ENCODE data around the gene GNGT1. TPM values are rescaled to one million over a fixed set of nuclear protein-coding genes. Genes with fewer than 3 reads are reported as not detected.
"Not testable (repeated sequence)": the region's sequence is repeated elsewhere in the genome, so short reads cannot be mapped to it uniquely, and the experiment has no call there.

GNGT1 gene
- total RNA-seq, 2 experiments from 2014 or later, result not detected

- intact Hi-C loops (cut with DNase I, micrococcal nuclease); H3K27me3 Mint-ChIP-seq; ATAC-seq; H3K9me3 Mint-ChIP-seq (ENCODE audit: low read depth); DNase-seq; POLR2A ChIA-PET; H3K4me3 Mint-ChIP-seq; CTCF ChIA-PET; H3K4me1 Mint-ChIP-seq; H3K27ac Mint-ChIP-seq; H3K36me3 Mint-ChIP-seq (ENCODE audit: low read depth): not testable (repeated sequence)
Measured at GRCh38 chr7:93911242-93911641, 4.9 kb downstream of the GNGT1 start.

- ATAC-seq; POLR2A ChIA-PET; DNase-seq; H3K9me3 Mint-ChIP-seq (ENCODE audit: low read depth); H3K27ac Mint-ChIP-seq; intact Hi-C loops (cut with DNase I, micrococcal nuclease); H3K4me3 Mint-ChIP-seq; H3K4me1 Mint-ChIP-seq; H3K27me3 Mint-ChIP-seq; CTCF ChIA-PET; H3K36me3 Mint-ChIP-seq (ENCODE audit: low read depth): not testable (repeated sequence)
Measured at GRCh38 chr7:93911661-93912060, 5.3 kb downstream of the GNGT1 start.

- ChIA-PET CTCF (no interaction called here), POLR2A (no interaction called here)
- H3K4me1 Mint-ChIP-seq, result no peaks in the 10 kb centered on the region
- intact Hi-C loops (cut with DNase I, micrococcal nuclease), result no loop called here
- ATAC-seq (no peak), DNase-seq (no peak)
- H3K27me3 Mint-ChIP-seq, result peaks cover 6% of the 10 kb centered on the region
- no peak overlapping the region for H3K27ac Mint-ChIP-seq
- H3K4me3 Mint-ChIP-seq, result no peak overlapping the region
- H3K9me3 Mint-ChIP-seq (ENCODE audit: low read depth), result no peaks in the 10 kb centered on the region
- no peaks in the 10 kb centered on the region for H3K36me3 Mint-ChIP-seq (ENCODE audit: low read depth)
Measured at GRCh38 chr7:93913197-93913596, 6.8 kb downstream of the GNGT1 start.

- ChIA-PET CTCF (interaction anchor here (0.6 to 1.2 kb wide), 2 partner anchors 12 to 773 kb away, joined by 3 read pairs; no protein-coding TSS in a partner anchor), POLR2A (no interaction called here)
- Mint-ChIP-seq H3K9me3 (ENCODE audit: low read depth) (no peaks in the 10 kb centered on the region), H3K4me3 (no peak overlapping the region), H3K36me3 (ENCODE audit: low read depth) (no peaks in the 10 kb centered on the region), H3K27ac (no peak overlapping the region), H3K27me3 (peaks cover 6% of the 10 kb centered on the region), H3K4me1 (no peaks in the 10 kb centered on the region)
- intact Hi-C loops (cut with DNase I, micrococcal nuclease), result no loop called here
- ATAC-seq (no peak), DNase-seq (no peak)
Measured at GRCh38 chr7:93914581-93915066, 8.3 kb downstream of the GNGT1 start.

DNA sequence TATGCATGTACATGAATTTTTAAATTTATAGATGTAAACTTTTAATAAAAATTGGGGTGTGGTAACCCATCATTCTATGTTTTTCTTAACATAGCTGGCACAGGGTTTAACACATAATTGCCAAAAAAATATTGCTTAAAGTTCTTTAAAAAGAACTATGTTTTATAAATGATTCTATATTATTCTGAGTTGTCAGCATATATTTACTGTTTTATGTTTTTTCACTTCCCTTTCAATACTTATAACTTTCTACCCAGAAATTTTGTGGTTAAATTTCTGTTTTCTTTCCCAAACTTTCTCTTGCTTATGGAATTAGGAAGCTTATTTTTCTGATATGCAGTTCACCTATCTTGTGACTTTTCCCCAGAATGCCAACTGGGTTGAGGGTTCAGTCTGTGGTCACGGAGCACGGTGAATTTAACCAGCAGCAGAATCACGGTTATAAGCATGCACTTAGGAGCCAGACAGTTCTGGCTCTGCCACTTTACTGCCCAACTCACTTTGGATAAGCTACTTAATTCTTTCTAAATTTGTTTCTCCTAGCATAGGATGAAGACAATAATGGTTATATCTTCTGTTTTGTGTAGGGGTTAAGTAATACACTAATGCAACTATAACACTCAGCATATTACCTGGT lies 9.0 kb downstream of the GNGT1 start:
- H3K36me3 Mint-ChIP-seq (ENCODE audit: low read depth); H3K9me3 Mint-ChIP-seq (ENCODE audit: low read depth); H3K4me1 Mint-ChIP-seq; ATAC-seq; DNase-seq; H3K27me3 Mint-ChIP-seq; intact Hi-C loops (cut with DNase I, micrococcal nuclease); H3K4me3 Mint-ChIP-seq; POLR2A ChIA-PET; H3K27ac Mint-ChIP-seq: not testable (repeated sequence)
- CTCF ChIA-PET, result interaction anchor here (0.6 to 1.2 kb wide), 2 partner anchors 13 to 774 kb away, joined by 3 read pairs; no protein-coding TSS in a partner anchor

DNA sequence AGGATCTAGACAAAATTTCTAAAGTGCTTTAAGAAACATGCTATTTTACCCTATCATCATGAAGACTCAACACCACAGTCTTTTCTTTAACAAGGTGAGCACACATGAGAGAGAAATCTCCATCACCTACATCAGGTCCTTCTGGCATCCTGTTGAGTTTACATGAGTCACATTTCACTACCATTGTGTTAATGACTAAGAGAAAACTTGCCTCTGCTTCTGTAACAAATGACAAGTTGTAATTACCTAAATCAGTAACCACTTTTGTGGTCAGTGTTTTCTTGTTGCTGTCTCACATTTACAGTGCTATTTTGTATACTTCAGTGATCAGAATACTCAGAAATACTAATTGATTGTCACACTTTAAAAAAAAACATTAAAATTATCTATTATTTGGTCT lies 9.5 kb downstream of the GNGT1 start:
- H3K36me3 Mint-ChIP-seq (ENCODE audit: low read depth); H3K9me3 Mint-ChIP-seq (ENCODE audit: low read depth); H3K4me1 Mint-ChIP-seq; POLR2A ChIA-PET; H3K27ac Mint-ChIP-seq; intact Hi-C loops (cut with DNase I, micrococcal nuclease); DNase-seq; H3K4me3 Mint-ChIP-seq: not testable (repeated sequence)
- peak; percentile 64 for ATAC-seq
- H3K27me3 Mint-ChIP-seq, result peaks cover 10% of the 10 kb centered on the region
- CTCF ChIA-PET, result interaction anchor here (0.7 to 1.2 kb wide), 2 partner anchors 13 kb away, joined by 3 read pairs; no protein-coding TSS in a partner anchor

GRCh38 chr7:93916315-93916714 lies 9.9 kb downstream of the GNGT1 start:
- H3K4me3 Mint-ChIP-seq; H3K9me3 Mint-ChIP-seq (ENCODE audit: low read depth); DNase-seq; POLR2A ChIA-PET; intact Hi-C loops (cut with DNase I, micrococcal nuclease); H3K27ac Mint-ChIP-seq; ATAC-seq; H3K4me1 Mint-ChIP-seq; H3K36me3 Mint-ChIP-seq (ENCODE audit: low read depth): not testable (repeated sequence)
- peaks cover 13% of the 10 kb centered on the region for H3K27me3 Mint-ChIP-seq
- CTCF ChIA-PET, result interaction anchor here (0.7 kb wide), 1 partner anchor 13 kb away, joined by 3 read pairs; no protein-coding TSS in a partner anchor

DNA sequence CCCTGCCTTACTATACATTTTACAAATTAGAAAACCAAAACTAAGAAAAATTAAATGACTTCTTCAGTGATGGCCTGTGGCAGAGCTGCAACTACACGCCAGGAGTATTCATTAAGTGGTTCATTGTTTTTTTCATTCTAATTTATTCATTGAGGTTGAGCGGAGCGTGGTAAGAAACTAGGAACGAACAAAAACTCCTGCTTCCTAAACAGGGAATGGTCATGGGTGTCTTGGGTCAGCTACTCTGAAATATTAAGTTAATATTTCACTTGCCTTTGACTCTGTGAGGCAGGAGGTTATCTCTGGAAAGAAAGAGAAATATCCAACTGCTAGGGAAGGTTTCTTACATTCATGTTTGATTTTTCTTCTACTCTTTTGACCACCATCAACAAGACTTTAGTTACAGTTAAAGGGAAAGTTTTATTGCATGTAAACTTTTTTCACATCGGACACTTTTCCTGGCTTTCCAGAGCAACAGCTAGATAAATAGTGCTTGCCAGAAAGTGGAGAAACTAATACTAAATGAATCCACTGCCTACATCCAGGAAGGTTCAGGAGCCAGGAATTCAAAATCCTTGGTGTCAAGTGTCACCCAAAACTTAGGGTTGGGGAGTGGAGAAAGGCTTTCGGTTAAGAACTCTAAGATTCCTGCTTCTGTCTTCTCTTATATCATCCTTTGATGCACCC lies 14.3 kb downstream of the GNGT1 start:
- peaks cover 26% of the 10 kb centered on the region for H3K27me3 Mint-ChIP-seq
- intact Hi-C loops (cut with DNase I, micrococcal nuclease), result no loop called here
- no peaks in the 10 kb centered on the region for H3K36me3 Mint-ChIP-seq (ENCODE audit: low read depth)
- ChIA-PET POLR2A (interaction anchor here (0.6 to 0.7 kb wide), 2 partner anchors 182 to 686 kb away, joined by 5 to 7 read pairs; no protein-coding TSS in a partner anchor), CTCF (interaction anchor here (2.2 kb wide), 1 partner anchor 10 kb away, joined by 6 read pairs; no protein-coding TSS in a partner anchor)
- no peaks in the 10 kb centered on the region for H3K4me1 Mint-ChIP-seq
- H3K9me3 Mint-ChIP-seq (ENCODE audit: low read depth), result no peaks in the 10 kb centered on the region
- H3K4me3 Mint-ChIP-seq, result no peak overlapping the region
- no peak overlapping the region for H3K27ac Mint-ChIP-seq
- DNase-seq, result no peak
- no peak for ATAC-seq

DNA sequence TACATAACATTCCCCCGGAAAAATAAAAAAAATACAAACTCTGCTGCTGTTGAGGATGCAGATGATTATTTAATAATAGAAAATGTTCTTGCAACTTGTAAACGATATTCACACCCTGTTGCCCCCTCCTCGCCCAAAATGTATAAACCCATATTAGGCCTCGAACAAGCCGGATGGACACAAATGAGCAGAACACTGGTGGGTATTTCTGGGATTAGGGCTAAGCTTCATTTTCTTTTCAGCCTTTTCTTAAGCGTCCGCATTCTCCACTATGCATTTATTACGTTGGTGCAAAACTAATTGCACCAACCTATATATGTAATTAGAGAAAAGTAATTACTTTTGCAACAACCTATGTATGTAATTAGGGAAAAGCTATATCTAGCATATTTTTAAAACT lies 14.8 kb downstream of the GNGT1 start:
- ChIA-PET POLR2A (interaction anchor here (0.6 kb wide), 1 partner anchor 687 kb away, joined by 5 read pairs; no protein-coding TSS in a partner anchor), CTCF (interaction anchor here (0.6 to 2.2 kb wide), 4 partner anchors 10 to 377 kb away, joined by 3 to 6 read pairs (median 4); no protein-coding TSS in a partner anchor)
- Mint-ChIP-seq H3K36me3 (ENCODE audit: low read depth) (no peaks in the 10 kb centered on the region), H3K9me3 (ENCODE audit: low read depth) (no peaks in the 10 kb centered on the region), H3K27ac (no peak overlapping the region), H3K4me1 (no peaks in the 10 kb centered on the region), H3K4me3 (peak overlapping the region; percentile 40), H3K27me3 (peaks cover 26% of the 10 kb centered on the region)
- intact Hi-C loops (cut with DNase I, micrococcal nuclease), result no loop called here
- DNase-seq, result no peak
- no peak for ATAC-seq

DNA sequence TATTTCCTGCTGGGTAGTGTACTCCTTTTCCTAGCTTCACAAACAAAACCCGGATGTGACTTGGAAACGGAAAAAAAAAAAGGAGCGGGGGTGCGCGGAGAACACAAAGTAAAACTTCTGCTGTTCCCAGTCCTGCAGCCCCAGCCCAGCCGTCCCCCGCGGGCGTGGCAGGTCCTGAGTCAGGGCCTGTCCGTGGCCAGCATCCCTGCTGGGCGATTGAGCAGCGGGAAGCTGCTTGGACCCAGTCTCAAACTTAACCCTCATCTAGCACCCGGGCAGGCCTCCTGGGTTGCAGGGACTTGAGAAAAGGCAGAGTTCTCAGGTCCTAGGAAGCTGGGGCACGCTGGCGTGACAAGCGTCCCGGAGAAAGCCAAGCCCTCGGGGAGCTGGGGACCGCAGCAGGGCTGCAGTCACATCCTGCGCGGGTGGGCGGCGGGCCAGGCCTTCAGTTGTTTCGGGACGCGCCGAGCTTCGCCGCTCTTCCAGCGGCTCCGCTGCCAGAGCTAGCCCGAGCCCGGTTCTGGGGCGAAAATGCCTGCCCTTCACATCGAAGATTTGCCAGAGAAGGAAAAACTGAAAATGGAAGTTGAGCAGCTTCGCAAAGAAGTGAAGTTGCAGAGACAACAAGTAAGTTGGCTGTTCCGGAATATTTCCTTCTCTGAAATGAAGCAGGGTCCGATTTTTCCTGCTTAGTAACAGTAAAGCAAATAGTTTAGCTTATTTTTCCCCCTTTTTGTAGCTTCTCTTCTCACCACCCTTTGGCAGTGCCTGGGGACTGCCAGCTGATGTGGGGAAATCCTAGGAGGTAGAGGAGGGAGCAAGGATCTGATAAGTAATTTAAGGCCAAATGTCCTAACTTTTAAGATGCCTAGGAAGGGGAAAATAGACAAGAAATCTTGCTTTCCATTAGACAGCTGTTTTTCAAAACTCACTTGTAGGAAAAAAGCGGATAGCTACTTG lies 15.5 kb downstream of the GNGT1 start, which contains the start of gene GNG11:
Gene GNG11, plus strand, starts transcription at position 129 of the 960 bp plus-strand sequence. Its CDS starts 403 bp downstream, at position 532.
- peak within 1 kb of the TSS; percentile 40 for H3K4me3 Mint-ChIP-seq
- H3K36me3 Mint-ChIP-seq (ENCODE audit: low read depth), result no peaks in the 10 kb centered on the region
- peaks cover 30% of the 10 kb centered on the region for H3K27me3 Mint-ChIP-seq
- CTCF ChIA-PET, result interaction anchor here (0.5 to 1.0 kb wide), 4 partner anchors 19 to 557 kb away, joined by 3 to 4 read pairs (median 3); no protein-coding TSS in a partner anchor
- ATAC-seq, result peak; percentile 75
- peak; percentile 53 for DNase-seq
- H3K4me1 Mint-ChIP-seq, result no peaks in the 10 kb centered on the region
- intact Hi-C loops (cut with DNase I, micrococcal nuclease), result no loop called here
- no peaks in the 10 kb centered on the region for H3K9me3 Mint-ChIP-seq (ENCODE audit: low read depth)
- POLR2A ChIA-PET, result no interaction called here
- H3K27ac Mint-ChIP-seq, result no peak within 1 kb of the TSS

DNA sequence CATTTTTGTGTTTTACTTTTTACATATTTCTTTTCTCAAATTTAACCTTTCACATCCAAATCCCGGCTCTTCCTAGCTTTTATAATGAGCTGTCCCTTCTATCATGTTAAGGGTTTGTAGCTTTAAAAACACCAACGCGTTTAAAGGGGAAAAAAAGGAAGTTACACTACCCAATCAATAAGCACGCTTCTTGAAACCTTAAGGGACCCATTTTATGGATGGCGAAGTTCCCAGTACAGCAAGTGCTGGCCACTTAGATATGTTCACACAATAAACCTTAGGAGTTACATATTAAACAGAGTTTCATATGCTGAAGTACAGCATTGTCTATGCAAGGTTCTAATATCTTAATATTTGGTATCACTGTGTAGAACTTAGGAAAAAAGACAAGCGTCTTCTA lies 16.9 kb downstream of the GNGT1 start:
- H3K9me3 Mint-ChIP-seq (ENCODE audit: low read depth), result no peaks in the 10 kb centered on the region
- ChIA-PET CTCF (no interaction called here), POLR2A (no interaction called here)
- intact Hi-C loops (cut with DNase I, micrococcal nuclease), result no loop called here
- no peak overlapping the region for H3K27ac Mint-ChIP-seq
- peaks cover 32% of the 10 kb centered on the region for H3K27me3 Mint-ChIP-seq
- H3K4me1 Mint-ChIP-seq, result no peaks in the 10 kb centered on the region
- ATAC-seq (no peak), DNase-seq (no peak)
- no peak overlapping the region for H3K4me3 Mint-ChIP-seq
- H3K36me3 Mint-ChIP-seq (ENCODE audit: low read depth), result no peaks in the 10 kb centered on the region
